Endodermal cell (in vitro differentiated cells): ENCODE data around the gene SERPINE1. TPM values are rescaled to one million over a fixed set of nuclear protein-coding genes. Genes with fewer than 3 reads are reported as not detected.

ENCODE experiments used
- DNase-seq: peaks from one replicate; pipeline ENCODE4 v3.0.0-alpha.2; 2017
- H3K27ac ChIP-seq: 2 replicates; pipeline ENCODE4 v1.5.1; 2013; ENCODE audit warnings: mild to moderate bottlenecking, low read depth, low read length, moderate library complexity
- H3K27me3 ChIP-seq: 2 replicates; pipeline ENCODE4 v1.6.1; 2013; ENCODE audit warnings: mild to moderate bottlenecking, low read length, moderate library complexity; ENCODE audit not compliant: insufficient read depth, control insufficient read depth, poor library complexity, severe bottlenecking
- H3K36me3 ChIP-seq: 2 replicates; pipeline ENCODE4 v1.7.0; 2013; ENCODE audit warnings: mild to moderate bottlenecking, low read length, moderate library complexity; ENCODE audit not compliant: control insufficient read depth, insufficient read depth
- H3K4me1 ChIP-seq: one replicate; pipeline ENCODE4 v1.7.0; 2013; ENCODE audit warnings: low read length; ENCODE audit not compliant: control insufficient read depth, insufficient read depth
- H3K4me3 ChIP-seq: 2 replicates; pipeline ENCODE4 v1.5.1; 2013; ENCODE audit warnings: mild to moderate bottlenecking, low read length, moderate library complexity
- H3K9ac ChIP-seq: 2 replicates; pipeline ENCODE4 v1.6.1; 2013; ENCODE audit warnings: mild to moderate bottlenecking, low read length, moderate library complexity; ENCODE audit not compliant: poor library complexity, severe bottlenecking; ENCODE audit errors: extremely low read depth
- H3K9me3 ChIP-seq: 2 replicates; pipeline ENCODE4 v1.6.1; 2013; ENCODE audit warnings: mild to moderate bottlenecking, low read length, moderate library complexity; ENCODE audit not compliant: control insufficient read depth
- H3K27ac Mint-ChIP-seq: 2 replicates; pipeline ENCODE4 v1.8.0; 2020; ENCODE audit warnings: mixed read lengths
- H3K27me3 Mint-ChIP-seq: 2 replicates; pipeline ENCODE4 v1.8.0; 2021; ENCODE audit warnings: mild to moderate bottlenecking, mixed read lengths; ENCODE audit not compliant: insufficient read depth
- H3K36me3 Mint-ChIP-seq: 2 replicates; pipeline ENCODE4 v1.8.0; 2020; ENCODE audit warnings: low read depth, mixed read lengths
- H3K4me1 Mint-ChIP-seq: 2 replicates; pipeline ENCODE4 v1.8.0; 2020; ENCODE audit warnings: mixed read lengths
- H3K4me3 Mint-ChIP-seq: 2 replicates; pipeline ENCODE4 v1.8.0; 2020; ENCODE audit warnings: mild to moderate bottlenecking, moderate library complexity, mixed read lengths
- H3K9me3 Mint-ChIP-seq: 2 replicates; pipeline ENCODE4 v1.8.0; 2020; ENCODE audit warnings: mild to moderate bottlenecking, mixed read lengths
- CTCF ChIP-seq: fragments of 200-600 bp; sonication (generic); conservative IDR thresholded peaks from 2 replicates; pipeline ENCODE4 v1.5.0; 2021; ENCODE audit warnings: antibody characterized with exemption, mild to moderate bottlenecking
- WGBS, 2 experiments: methylation state at CpG; one replicate each; pipeline versions ENCODE4 v1.1.5 to v1.1.7; 2013; ENCODE audit warnings: missing lambda C conversion rate in 2 of 2, mixed read lengths in 1 of 2; ENCODE audit not compliant: insufficient coverage in 1 of 2, insufficient read length in 1 of 2; 5-methylcytosine and 5-hydroxymethylcytosine counted together
- total RNA-seq, 2 donors: library from RNA; stranded (reverse); fragmentation: NEBNext Ultra II Directional in 1 of 2; extraction: Animal tissue kit (Norgen Biotek cat#: 25700) in 1 of 2; gene quantifications; 2 replicates in 1 of 2; 3 replicates in 1 of 2; pipeline ENCODE4 v1.2.1, GENCODE V29; 2021

The SERPINE1 gene
- total RNA-seq, 2 donors from 2014 or later = 0.89 to 4.9 TPM

- H3K36me3 Mint-ChIP-seq = no peaks in the 10 kb centered on the region
- no peaks in the 10 kb centered on the region for H3K36me3 ChIP-seq
- H3K4me3 Mint-ChIP-seq = peak within 1 kb of the TSS; percentile 49
- H3K9me3 ChIP-seq = no peaks in the 10 kb centered on the region
- no peaks in the 10 kb centered on the region for H3K4me1 ChIP-seq
- peaks cover 55% of the 10 kb centered on the region for H3K27me3 ChIP-seq
- H3K9me3 Mint-ChIP-seq = no peaks in the 10 kb centered on the region
- no peak within 1 kb of the TSS for H3K27ac Mint-ChIP-seq
- peaks cover 8% of the 10 kb centered on the region for H3K4me1 Mint-ChIP-seq
- no peak within 1 kb of the TSS for H3K9ac ChIP-seq
- H3K27ac ChIP-seq = peak within 1 kb of the TSS; percentile 60
- 2 to 10% methylated on average over 22 to 53 of the region's 56 CpGs for WGBS, 2 experiments
- no peak for TF ChIP-seq CTCF
- peak within 1 kb of the TSS; percentile 56 for H3K4me3 ChIP-seq
- H3K27me3 Mint-ChIP-seq = peaks cover 80% of the 10 kb centered on the region
- DNase-seq = peak; percentile 67
Observed at GRCh38 chr7:101180130-101180755, 53.3 kb downstream of the SERPINE1 start, which contains the start of gene NAT16. Gene NAT16, minus strand, starts transcription at chr7:101180293. Its CDS starts 5,486 bp downstream, at chr7:101174807.

GRCh38 chr7:101185258-101185839, 58.4 kb downstream of the SERPINE1 start:
- Mint-ChIP-seq H3K27ac (no peak overlapping the region), H3K9me3 (no peaks in the 10 kb centered on the region), H3K4me1 (peaks cover 4% of the 10 kb centered on the region), H3K27me3 (peaks cover 40% of the 10 kb centered on the region), H3K36me3 (no peaks in the 10 kb centered on the region), H3K4me3 (no peak overlapping the region)
- no peaks in the 10 kb centered on the region for H3K4me1 ChIP-seq
- no peak overlapping the region for H3K27ac ChIP-seq
- H3K4me3 ChIP-seq = no peak overlapping the region
- no peak for DNase-seq
- peaks cover 17% of the 10 kb centered on the region for H3K27me3 ChIP-seq
- no peaks in the 10 kb centered on the region for H3K9me3 ChIP-seq
- TF ChIP-seq CTCF = no peak
- WGBS, 2 experiments = 49 to 79% methylated on average over 2 to 5 of the region's 5 CpGs
- no peaks in the 10 kb centered on the region for H3K36me3 ChIP-seq
- no peak overlapping the region for H3K9ac ChIP-seq

GRCh38 chr7:101186194-101186593, 59.3 kb downstream of the SERPINE1 start:
- Histone ChIP-seq H3K27ac (no peak overlapping the region), H3K9ac (no peak overlapping the region), H3K9me3 (no peaks in the 10 kb centered on the region), H3K36me3 (no peaks in the 10 kb centered on the region), H3K4me3 (no peak overlapping the region), H3K27me3 (peaks cover 9% of the 10 kb centered on the region), H3K4me1 (no peaks in the 10 kb centered on the region)
- DNase-seq = no peak
- Mint-ChIP-seq H3K4me1 (peaks cover 3% of the 10 kb centered on the region), H3K9me3 (no peaks in the 10 kb centered on the region), H3K4me3 (no peak overlapping the region), H3K36me3 (no peaks in the 10 kb centered on the region), H3K27me3 (peaks cover 32% of the 10 kb centered on the region), H3K27ac (no peak overlapping the region)
- 91 to 92% methylated on average over 6 of the region's 6 CpGs for WGBS, 2 experiments
- TF ChIP-seq CTCF = no peak
